NCI-H1694 treated with DMSO at 0.1 percent for 48 hours (cell line): ENCODE measurements around the gene GRK5.

ENCODE experiments used
- DNase-seq: peaks from one replicate; lab custom pipeline; 2025; lab: John Stamatoyannopoulos, UW

The GRK5 gene

GRCh38 chr10:119383174-119383856 is 175.9 kb downstream of the GRK5 start:
- DNase-seq: no peak

- DNase-seq: no peak
These were observed 176.8 kb downstream of the GRK5 start for GRCh38 chr10:119384127-119384526.

GRCh38 chr10:119386666-119387065 is 179.3 kb downstream of the GRK5 start:
- no peak for DNase-seq

DNA sequence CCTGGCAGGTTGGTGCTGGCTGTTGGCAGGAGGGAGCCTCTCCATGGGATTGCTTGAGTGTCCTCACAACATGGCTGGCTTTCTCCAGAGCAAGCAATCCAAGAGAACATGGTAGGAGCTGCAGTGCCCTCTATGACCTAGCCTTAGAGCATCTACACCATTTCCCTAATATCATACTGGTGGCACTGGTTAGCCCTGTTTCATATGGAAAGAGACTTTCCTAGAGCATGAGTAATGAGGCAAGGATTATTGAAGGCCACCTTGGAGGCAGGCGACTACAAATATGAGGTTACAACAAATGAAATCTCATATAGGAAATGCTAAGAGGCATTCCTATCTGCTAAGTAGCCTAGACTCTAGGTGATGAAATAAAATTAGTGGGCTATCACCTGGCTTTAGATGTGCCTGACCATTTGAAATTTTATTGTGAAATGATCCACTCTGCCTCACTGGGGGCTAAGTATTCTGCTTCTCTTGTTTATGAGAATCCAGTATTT is 181.5 kb downstream of the GRK5 start:
- no peak for DNase-seq

DNA sequence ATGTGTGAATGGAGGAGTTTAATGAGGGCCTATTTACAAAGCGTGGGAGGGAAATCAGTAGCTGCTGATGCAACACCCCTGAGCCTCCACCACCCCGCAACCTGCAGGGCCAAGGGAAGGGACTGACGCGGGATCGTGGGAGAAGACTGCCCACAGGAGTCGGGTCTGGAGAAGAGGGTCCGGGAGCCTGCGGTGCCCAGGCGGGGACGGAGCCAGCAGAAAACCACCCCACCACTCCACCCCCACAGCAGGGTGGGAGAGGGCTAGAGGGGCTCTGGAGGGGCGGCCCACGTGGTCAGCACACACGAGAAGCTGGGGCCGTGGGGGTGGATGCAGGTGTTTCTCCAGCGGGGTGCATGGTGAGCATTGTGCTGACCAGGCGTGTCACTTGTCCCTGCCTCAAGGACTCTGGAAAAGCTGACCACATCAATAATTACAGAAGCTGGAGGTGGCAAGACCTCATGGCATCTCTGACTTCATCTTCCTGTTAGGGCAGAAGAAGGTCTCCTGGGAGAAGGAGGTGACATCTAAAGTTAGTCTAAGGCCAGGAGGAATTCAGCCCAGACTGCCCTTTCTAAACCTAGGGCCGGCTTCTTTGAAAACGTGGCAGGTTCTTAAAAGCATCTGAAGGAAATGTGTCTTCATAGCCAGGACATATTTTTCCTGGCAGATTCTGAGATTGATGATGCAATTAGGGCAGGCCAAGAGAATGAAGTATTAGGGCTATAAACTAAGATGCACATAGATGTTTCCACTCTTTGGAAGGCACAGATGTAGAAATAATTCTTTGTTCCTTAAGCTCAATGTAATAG is 184.3 kb downstream of the GRK5 start:
- DNase-seq: no peak

- no peak for DNase-seq
These were observed 185.6 kb downstream of the GRK5 start for GRCh38 chr10:119393019-119393418.

GRCh38 chr10:119393421-119393820 is 186.1 kb downstream of the GRK5 start:
- DNase-seq: no peak

DNA sequence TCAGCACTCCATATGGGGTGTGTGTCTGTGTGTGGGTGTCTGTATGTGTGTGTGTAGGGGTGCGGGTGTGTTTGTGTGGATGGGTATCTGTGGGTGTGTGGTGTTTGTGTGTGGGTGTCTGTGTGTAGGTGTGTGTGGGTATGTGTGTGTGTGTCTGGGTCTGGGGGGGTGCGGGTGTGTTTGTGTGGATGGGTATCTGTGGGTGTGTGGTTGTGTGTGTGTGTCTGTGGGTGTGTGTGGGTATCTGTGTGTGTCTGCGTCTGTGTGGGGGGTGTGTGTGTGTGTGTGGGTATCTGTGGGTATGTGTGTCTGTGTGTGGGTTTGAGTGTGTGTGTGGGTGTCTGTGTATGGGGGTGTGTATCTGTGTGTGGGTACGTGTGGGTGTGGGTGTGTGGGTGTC is 186.5 kb downstream of the GRK5 start:
- DNase-seq: no peak

GRCh38 chr10:119394657-119395279 is 187.4 kb downstream of the GRK5 start:
- DNase-seq: no peak

DNA sequence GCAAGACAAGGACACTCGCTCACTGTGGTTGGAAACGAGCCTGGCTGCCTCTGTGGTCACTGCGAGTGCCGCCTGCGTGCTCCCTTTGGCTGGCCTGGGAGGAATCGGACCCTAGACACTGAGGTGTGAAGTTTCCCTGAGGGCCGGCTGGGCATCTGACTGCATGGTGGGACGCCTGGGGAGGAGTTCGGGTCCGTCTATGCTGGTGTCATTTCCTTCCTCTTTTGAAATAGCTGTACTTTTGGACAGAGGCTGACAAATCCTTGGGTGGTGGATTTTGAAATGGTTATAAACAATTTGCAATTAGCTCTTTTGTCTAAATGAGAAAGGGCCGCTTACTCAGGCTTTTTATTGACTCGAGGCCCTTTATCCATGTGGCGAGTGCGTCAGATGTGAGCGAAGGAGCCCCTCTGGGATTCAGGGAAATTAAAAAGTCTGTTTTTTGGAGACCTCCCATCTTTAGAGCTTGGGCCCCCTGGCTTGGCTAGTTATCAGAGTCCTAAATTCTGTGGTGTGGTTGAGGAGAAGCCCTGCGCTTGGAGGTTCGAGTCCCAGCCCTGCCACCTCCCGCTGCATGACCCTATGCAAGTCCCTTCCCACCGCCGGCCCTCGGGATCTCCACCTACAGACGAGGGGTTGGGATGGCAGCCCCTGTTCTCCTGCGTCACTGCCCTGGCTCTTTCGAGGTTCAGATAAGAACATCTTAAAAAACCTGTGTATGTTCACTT is 188.1 kb downstream of the GRK5 start:
- DNase-seq: no peak

- DNase-seq: no peak
These were observed 188.8 kb downstream of the GRK5 start for GRCh38 chr10:119396008-119396708.

GRCh38 chr10:119396709-119397071 is 189.3 kb downstream of the GRK5 start:
- no peak for DNase-seq

DNA sequence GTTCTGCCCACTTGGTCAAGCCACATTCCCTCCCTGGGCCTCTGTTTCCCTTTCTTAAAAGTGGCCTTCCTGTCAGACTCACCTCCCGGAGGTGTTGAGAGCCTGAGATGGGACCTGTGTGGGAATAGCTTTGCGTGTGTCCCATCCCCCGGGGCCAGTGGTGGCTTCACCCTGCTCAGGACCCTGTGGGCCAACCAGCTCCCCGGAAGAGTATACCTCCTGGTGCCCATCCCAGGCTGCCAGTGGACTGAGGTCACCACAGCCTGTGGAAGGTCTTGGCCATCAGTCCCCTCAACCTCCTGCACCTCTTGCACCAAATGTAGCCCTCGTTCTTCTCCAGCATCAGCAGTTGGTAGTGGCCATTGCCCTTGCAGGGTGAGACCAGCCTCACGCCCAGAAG is 190.0 kb downstream of the GRK5 start:
- DNase-seq: no peak

DNA sequence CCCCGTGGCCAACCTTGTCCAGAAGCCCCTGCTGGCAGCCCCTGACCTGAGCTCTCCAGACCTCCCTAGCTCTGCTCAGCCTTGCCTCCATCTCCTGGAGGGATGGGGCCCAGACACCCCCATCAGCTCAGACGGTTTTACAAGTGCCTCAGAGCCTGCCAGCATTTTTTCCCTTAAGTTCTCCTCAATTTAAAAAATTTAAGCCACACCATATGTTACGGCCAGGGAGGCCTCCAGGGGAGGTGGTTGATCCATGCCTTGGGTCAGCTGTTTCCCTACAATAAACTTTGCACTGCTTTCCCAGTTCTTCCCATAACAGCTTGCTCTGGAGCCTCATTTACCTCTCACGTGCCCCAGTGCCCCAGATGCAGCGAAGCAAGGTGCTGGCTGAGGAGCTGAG is 191.6 kb downstream of the GRK5 start:
- no peak for DNase-seq

DNA sequence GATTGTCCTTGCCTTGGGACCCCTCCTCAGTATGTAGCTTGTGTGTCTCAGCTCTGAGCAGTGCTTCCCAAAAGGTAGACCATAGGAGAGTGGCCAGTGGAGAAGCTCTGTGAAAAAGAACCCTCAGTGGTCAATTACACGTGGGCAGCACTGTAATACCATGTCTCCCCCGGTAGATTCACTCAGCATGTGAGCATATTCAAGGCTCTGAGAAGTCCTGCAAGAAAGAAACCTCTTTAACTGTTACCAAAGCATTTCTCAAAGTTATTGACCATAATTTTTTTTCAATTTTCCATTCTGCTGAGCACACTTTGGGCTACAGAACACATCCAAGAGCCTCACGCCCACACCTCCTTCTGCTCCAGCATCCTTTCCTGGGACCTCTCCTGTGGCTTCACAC is 192.1 kb downstream of the GRK5 start:
- no peak for DNase-seq

DNA sequence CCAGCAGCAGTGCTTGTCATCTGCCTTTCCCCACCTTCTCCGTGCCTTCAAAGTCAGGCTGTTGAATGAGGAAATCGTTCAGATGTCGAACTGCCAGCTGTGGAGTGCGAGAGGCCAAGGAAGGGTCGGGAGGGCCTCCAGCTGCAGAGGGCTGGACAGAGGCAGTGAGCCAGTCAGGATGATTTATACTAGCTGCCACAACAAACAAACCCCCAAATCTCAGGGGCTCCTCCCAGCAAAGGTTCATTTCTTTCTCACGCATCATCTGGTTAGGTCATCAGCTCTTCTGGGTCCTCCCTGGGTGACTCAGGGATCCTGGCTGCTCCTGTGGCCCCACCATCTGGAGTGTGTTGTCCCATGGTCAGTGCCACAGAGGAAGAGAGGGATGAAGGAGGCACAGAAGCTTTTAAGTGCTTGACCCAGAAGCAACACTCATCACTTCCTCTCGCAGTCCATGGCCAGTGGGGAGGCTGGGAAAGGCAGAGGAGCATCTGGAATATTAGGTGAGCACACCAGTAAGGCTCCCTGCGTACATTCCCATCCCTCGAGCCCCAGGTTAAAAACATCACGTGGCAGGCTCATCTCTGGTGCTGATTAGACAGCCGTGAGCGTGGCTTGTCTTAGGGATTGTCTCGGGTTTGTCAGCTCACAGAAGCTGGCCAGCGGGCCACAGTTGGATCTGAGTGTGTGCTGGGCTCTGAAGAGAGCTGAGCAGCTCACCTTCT is 194.5 kb downstream of the GRK5 start:
- DNase-seq: no peak

- DNase-seq: no peak
These were observed 196.6 kb downstream of the GRK5 start for GRCh38 chr10:119403921-119404320.

DNA sequence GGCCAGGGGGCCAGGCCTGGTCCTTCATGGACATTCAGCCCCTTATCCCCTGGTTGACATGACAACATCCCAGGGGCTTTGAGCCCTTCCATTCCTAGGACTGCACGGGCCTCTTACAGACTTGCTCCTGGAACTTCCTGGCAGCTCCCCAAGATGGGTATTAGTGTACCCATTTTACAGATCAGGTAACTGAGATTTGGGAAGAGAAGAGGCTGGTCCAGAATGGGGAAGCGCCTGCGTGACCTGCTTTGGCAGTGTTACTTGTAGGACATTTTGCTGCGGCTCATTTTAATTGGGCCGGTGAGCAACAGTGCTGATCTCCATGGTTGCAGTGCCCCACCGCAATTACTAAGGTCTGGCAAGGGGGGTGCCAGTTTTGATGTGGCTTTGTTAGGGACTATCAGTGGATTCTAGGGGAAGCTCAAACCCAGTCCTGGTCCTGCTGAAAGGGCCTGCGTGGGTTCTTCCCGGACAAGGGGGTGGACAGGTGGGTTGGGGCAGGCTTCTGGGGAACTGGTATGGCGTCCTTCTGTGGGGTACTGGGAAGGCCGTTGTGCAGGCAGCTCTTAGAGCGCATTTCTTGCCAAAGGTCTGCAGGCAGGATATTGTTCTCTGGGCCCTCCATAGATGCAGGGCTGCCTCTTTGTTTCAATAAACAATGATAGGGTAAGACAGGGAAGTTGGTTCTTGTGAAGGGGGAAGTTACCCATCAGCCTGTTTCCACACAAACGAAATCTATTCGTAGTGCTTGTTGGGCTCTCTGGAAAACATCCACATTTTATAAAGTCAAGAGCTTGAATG is 197.5 kb downstream of the GRK5 start:
- no peak for DNase-seq

GRCh38 chr10:119405520-119405807 is 198.1 kb downstream of the GRK5 start:
- no peak for DNase-seq

DNA sequence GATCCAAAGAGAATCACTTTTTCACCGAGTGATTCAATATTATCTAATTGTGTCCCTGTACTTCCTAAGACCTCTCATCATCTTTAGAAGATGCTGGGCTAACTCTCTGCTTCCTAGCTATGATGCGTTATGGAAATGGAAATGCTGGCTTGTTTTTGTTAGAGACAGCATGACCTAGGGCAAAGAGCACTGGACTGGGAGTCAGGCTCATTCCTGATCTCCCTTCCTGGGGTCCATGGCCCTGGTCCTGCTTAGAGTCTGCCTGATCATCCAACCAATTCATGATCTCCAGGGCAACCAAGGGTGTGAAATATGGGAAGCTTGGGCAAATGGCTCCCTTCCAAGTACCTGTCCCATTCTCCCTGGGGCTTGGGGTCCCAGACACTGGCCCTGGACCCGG is 198.8 kb downstream of the GRK5 start:
- DNase-seq: no peak
